ENCODE results near the gene CCBE1. TPM values are rescaled to one million over a fixed set of nuclear protein-coding genes. Genes with fewer than 3 reads are reported as not detected.

CCBE1 gene
- total and polyA plus RNA-seq, 12 donors, result 4.8 to 56.8 (median 26.4) TPM

- H3K4me3 ChIP-seq, result no peak overlapping the region
- H3K9me3 ChIP-seq (replicated peaks in 1 of 3), result no peaks in the 10 kb centered on the region
- peak overlapping the region in 1 of 5 donors; percentile 16 for H3K27ac ChIP-seq
- DNase-seq, result no peak
- no peaks in the 10 kb centered on the region for H3K36me3 ChIP-seq (replicated peaks in 1 of 2)
- TF ChIP-seq CTCF (IDR thresholded peaks at IDR 0.05), result no peak
- no peak for TF ChIP-seq POLR2A (IDR thresholded peaks at IDR 0.05)
- intact Hi-C loops (cut with DNase I), result loop anchor here in 1 of 2 donors (10.0 kb wide), 1 partner anchor 49 kb away; no protein-coding TSS in a partner anchor
- H3K27me3 ChIP-seq, result no peaks in the 10 kb centered on the region
- peaks cover 27 to 30% of the 10 kb centered on the region in 2 donors for H3K4me1 ChIP-seq (replicated peaks in 1 of 2)
- 63 to 75% (median 72%) methylated on average over 3 of the region's 3 CpGs for WGBS, 4 donors
These were observed 131.3 kb downstream of the CCBE1 start for GRCh38 chr18:59565957-59566356.

- intact Hi-C loops (cut with DNase I), result loop anchor here in 1 of 2 donors (10.0 kb wide), 1 partner anchor 50 kb away; no protein-coding TSS in a partner anchor
- WGBS, 4 donors, result 81 to 87% (median 84%) methylated on average over 3 of the region's 3 CpGs
- H3K27me3 ChIP-seq, result no peaks in the 10 kb centered on the region
- H3K9me3 ChIP-seq (replicated peaks in 1 of 3), result no peaks in the 10 kb centered on the region
- H3K36me3 ChIP-seq (replicated peaks in 1 of 2), result no peaks in the 10 kb centered on the region
- DNase-seq, result no peak
- H3K4me1 ChIP-seq (replicated peaks in 1 of 2), result peaks cover 27 to 30% of the 10 kb centered on the region in 2 donors
- no peak overlapping the region for H3K4me3 ChIP-seq
- TF ChIP-seq POLR2A (IDR thresholded peaks at IDR 0.05) (no peak), CTCF (IDR thresholded peaks at IDR 0.05) (no peak)
- H3K27ac ChIP-seq, result no peak overlapping the region
These were observed 132.7 kb downstream of the CCBE1 start for GRCh38 chr18:59564561-59564960.

- H3K4me1 ChIP-seq (replicated peaks in 1 of 2), result peaks cover 22 to 25% of the 10 kb centered on the region in 2 donors
- no peak for TF ChIP-seq CTCF (IDR thresholded peaks at IDR 0.05)
- DNase-seq, result no peak
- WGBS, 4 donors, result 77 to 92% (median 88%) methylated on average over 3 of the region's 3 CpGs
- intact Hi-C loops (cut with DNase I), result loop anchor here in 1 of 2 donors (10.0 kb wide), 1 partner anchor 52 kb away; no protein-coding TSS in a partner anchor
- H3K27ac ChIP-seq, result no peak overlapping the region
- H3K36me3 ChIP-seq (replicated peaks in 1 of 2), result no peaks in the 10 kb centered on the region
- no peaks in the 10 kb centered on the region for H3K9me3 ChIP-seq (replicated peaks in 1 of 3)
- H3K27me3 ChIP-seq, result no peaks in the 10 kb centered on the region
- no peak overlapping the region for H3K4me3 ChIP-seq
These were observed 133.9 kb downstream of the CCBE1 start for GRCh38 chr18:59563176-59563785.

GRCh38 chr18:59562751-59563150 is 134.5 kb downstream of the CCBE1 start:
- Histone ChIP-seq H3K9me3 (replicated peaks in 1 of 3) (no peaks in the 10 kb centered on the region), H3K4me3 (no peak overlapping the region), H3K27me3 (no peaks in the 10 kb centered on the region), H3K36me3 (replicated peaks in 1 of 2) (no peaks in the 10 kb centered on the region), H3K27ac (no peak overlapping the region), H3K4me1 (replicated peaks in 1 of 2) (peaks cover 22 to 25% of the 10 kb centered on the region in 2 donors)
- DNase-seq, result no peak
- intact Hi-C loops (cut with DNase I), result loop anchor here in 1 of 2 donors (10.0 kb wide), 1 partner anchor 52 kb away; no protein-coding TSS in a partner anchor
- no peak for TF ChIP-seq CTCF (IDR thresholded peaks at IDR 0.05)
- no peak for TF ChIP-seq POLR2A (IDR thresholded peaks at IDR 0.05)
- WGBS, 4 donors, result 72 to 81% (median 77%) methylated on average over 6 of the region's 6 CpGs

Measured in adrenal gland (tissue), 12 donors.